ENCODE data around the gene CERS2.
"Not testable (repeated sequence)": the region's sequence is repeated elsewhere in the genome, so short reads cannot be mapped to it uniquely, and the experiment has no call there.

The CERS2 gene

GRCh38 chr1:150957666-150958065, 17.0 kb downstream of the CERS2 start:
- TF ChIP-seq CTCF (IDR thresholded peaks at IDR 0.05; ENCODE audit: low read depth, low read length): no peak
- no peak overlapping the region for H3K4me3 ChIP-seq (ENCODE audit: low read depth, low read length)

- H3K4me3 ChIP-seq (ENCODE audit: low read depth, low read length): no peak overlapping the region
- no peak for TF ChIP-seq CTCF (IDR thresholded peaks at IDR 0.05; ENCODE audit: low read depth, low read length)
Measured at GRCh38 chr1:150955280-150955679, 19.4 kb downstream of the CERS2 start.

GRCh38 chr1:150954708-150955107, 19.9 kb downstream of the CERS2 start:
- no peak overlapping the region for H3K4me3 ChIP-seq (ENCODE audit: low read depth, low read length)
- no peak for TF ChIP-seq CTCF (IDR thresholded peaks at IDR 0.05; ENCODE audit: low read depth, low read length)

- no peak overlapping the region for H3K4me3 ChIP-seq (ENCODE audit: low read depth, low read length)
- TF ChIP-seq CTCF (IDR thresholded peaks at IDR 0.05; ENCODE audit: low read depth, low read length): no peak
Measured at GRCh38 chr1:150944856-150945255, 29.8 kb downstream of the CERS2 start.

- no peak overlapping the region for H3K4me3 ChIP-seq (ENCODE audit: low read depth, low read length)
- no peak for TF ChIP-seq CTCF (IDR thresholded peaks at IDR 0.05; ENCODE audit: low read depth, low read length)
Measured at GRCh38 chr1:150931773-150932172, 42.9 kb downstream of the CERS2 start.

- not testable (repeated sequence) for H3K4me3 ChIP-seq (ENCODE audit: low read depth, low read length)
Measured at GRCh38 chr1:150928775-150929174, 45.9 kb downstream of the CERS2 start.

- no peak for TF ChIP-seq CTCF (IDR thresholded peaks at IDR 0.05; ENCODE audit: low read depth, low read length)
- no peak overlapping the region for H3K4me3 ChIP-seq (ENCODE audit: low read depth, low read length)
Measured at GRCh38 chr1:150928286-150928685, 46.3 kb downstream of the CERS2 start.

GRCh38 chr1:150927624-150928023, 47.0 kb downstream of the CERS2 start:
- no peak overlapping the region for H3K4me3 ChIP-seq (ENCODE audit: low read depth, low read length)

More at GRCh38 chr1:150927624-150928023, 47.0 kb downstream of the CERS2 start:
- no peak for TF ChIP-seq CTCF (IDR thresholded peaks at IDR 0.05; ENCODE audit: low read depth, low read length)

All from WI38 (cell line).